ENCODE measurements around the gene SLC12A7.

The SLC12A7 gene

GRCh38 chr5:1095302-1095989 is 16.4 kb downstream of the SLC12A7 start:
- no peak for DNase-seq (ENCODE audit: low read depth)
- TF ChIP-seq CTCF (IDR thresholded peaks at IDR 0.05; ENCODE audit: low read length, missing control alignments): no peak
- no peak overlapping the region for H3K4me3 ChIP-seq (replicated peaks; ENCODE audit: low read depth, low read length)

- no peak overlapping the region for H3K4me3 ChIP-seq (replicated peaks; ENCODE audit: low read depth, low read length)
- no peak for DNase-seq (ENCODE audit: low read depth)
- TF ChIP-seq CTCF (IDR thresholded peaks at IDR 0.05; ENCODE audit: low read length, missing control alignments): no peak
These were observed 17.1 kb downstream of the SLC12A7 start for GRCh38 chr5:1094670-1095190.

GRCh38 chr5:1093361-1093760 is 18.5 kb downstream of the SLC12A7 start:
- DNase-seq (ENCODE audit: low read depth): no peak
- no peak overlapping the region for H3K4me3 ChIP-seq (replicated peaks; ENCODE audit: low read depth, low read length)
- no peak for TF ChIP-seq CTCF (IDR thresholded peaks at IDR 0.05; ENCODE audit: low read length, missing control alignments)

- no peak for TF ChIP-seq CTCF (IDR thresholded peaks at IDR 0.05; ENCODE audit: low read length, missing control alignments)
- no peak for DNase-seq (ENCODE audit: low read depth)
- H3K4me3 ChIP-seq (replicated peaks; ENCODE audit: low read depth, low read length): no peak overlapping the region
These were observed 19.7 kb downstream of the SLC12A7 start for GRCh38 chr5:1092122-1092521.

GRCh38 chr5:1091632-1092031 is 20.2 kb downstream of the SLC12A7 start:
- DNase-seq (ENCODE audit: low read depth): no peak
- TF ChIP-seq CTCF (IDR thresholded peaks at IDR 0.05; ENCODE audit: low read length, missing control alignments): no peak
- H3K4me3 ChIP-seq (replicated peaks; ENCODE audit: low read depth, low read length): no peak overlapping the region

GRCh38 chr5:1090538-1090937 is 21.3 kb downstream of the SLC12A7 start:
- no peak for TF ChIP-seq CTCF (IDR thresholded peaks at IDR 0.05; ENCODE audit: low read length, missing control alignments)
- DNase-seq (ENCODE audit: low read depth): peak; percentile 11
- no peak overlapping the region for H3K4me3 ChIP-seq (replicated peaks; ENCODE audit: low read depth, low read length)

- no peak for DNase-seq (ENCODE audit: low read depth)
- H3K4me3 ChIP-seq (replicated peaks; ENCODE audit: low read depth, low read length): no peak overlapping the region
- no peak for TF ChIP-seq CTCF (IDR thresholded peaks at IDR 0.05; ENCODE audit: low read length, missing control alignments)
These were observed 22.2 kb downstream of the SLC12A7 start for GRCh38 chr5:1089621-1090040.
